MG63 (cell line): ENCODE data around the gene RIPPLY3. TPM values are rescaled to one million over a fixed set of nuclear protein-coding genes. Genes with fewer than 3 reads are reported as not detected.
"Not testable (repeated sequence)": the region's sequence is repeated elsewhere in the genome, so short reads cannot be mapped to it uniquely, and the experiment has no call there.

Experiments
- DNase-seq: peaks from one replicate; pipeline ENCODE4 v3.0.0-alpha.2; 2020
- H3K27me3 ChIP-seq: fragments of 250-450 bp; sonication (Bioruptor Pico); 2 replicates; pipeline ENCODE4 v1.5.1; 2020; ENCODE audit warnings: mild to moderate bottlenecking, moderate library complexity
- H3K36me3 ChIP-seq: fragments of 250-450 bp; sonication (Bioruptor Pico); 2 replicates; pipeline ENCODE4 v1.5.1; 2020; ENCODE audit warnings: mild to moderate bottlenecking, moderate library complexity
- H3K4me3 ChIP-seq: fragments of 250-450 bp; sonication (Bioruptor Pico); 2 replicates; pipeline ENCODE4 v1.5.1; 2020; ENCODE audit warnings: mild to moderate bottlenecking, moderate library complexity
- H3K9me3 ChIP-seq: fragments of 250-450 bp; sonication (Bioruptor Pico); 2 replicates; pipeline ENCODE4 v1.5.1; 2020; ENCODE audit warnings: mild to moderate bottlenecking, moderate library complexity
- total RNA-seq: library from RNA; depleted of rRNA; stranded (reverse); fragments of >200 nt; shearing (Covaris generic); gene quantifications from 2 replicates; pipeline ENCODE4 v1.2.3, GENCODE V29; 2014; ENCODE audit warnings: low replicate concordance

Gene RIPPLY3
- total RNA-seq, 1 experiment from 2014 or later, result 0.16 TPM

DNA sequence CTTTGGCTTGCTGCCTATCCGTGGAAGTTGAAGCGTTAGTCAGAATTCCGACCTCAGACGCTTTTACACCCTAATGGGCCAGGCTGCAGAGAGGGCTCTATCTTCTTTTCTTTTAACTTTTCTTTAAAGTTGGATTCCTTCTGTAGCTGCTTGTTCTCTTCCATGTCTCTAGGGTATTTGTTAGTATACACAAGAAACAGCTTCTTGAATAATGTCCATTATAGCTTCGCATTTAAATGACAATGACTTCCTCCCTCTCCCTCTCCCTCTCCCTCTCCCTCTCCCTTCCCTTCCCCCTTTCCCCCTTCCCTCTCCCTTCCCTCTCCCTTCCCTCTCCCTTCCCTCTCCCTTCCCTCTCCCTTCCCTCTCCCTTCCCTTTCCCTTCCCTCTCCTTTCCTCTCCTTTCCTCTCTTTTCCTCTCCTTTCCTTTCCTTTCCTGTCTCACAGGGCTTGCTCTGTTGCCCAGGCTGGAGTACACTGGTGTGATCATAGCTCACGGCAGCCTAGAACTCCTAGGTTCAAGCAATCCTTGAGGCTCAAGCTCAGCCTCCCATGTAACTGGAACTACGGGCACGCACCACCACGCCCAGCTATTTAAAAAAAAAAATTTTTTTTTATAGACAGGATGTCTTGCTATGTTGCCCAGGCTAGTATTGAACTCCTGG lies 33.0 kb downstream of the RIPPLY3 start:
- Histone ChIP-seq H3K4me3 (no peak overlapping the region), H3K36me3 (no peaks in the 10 kb centered on the region), H3K9me3 (no peaks in the 10 kb centered on the region), H3K27me3 (no peaks in the 10 kb centered on the region)
- DNase-seq, result no peak

DNA sequence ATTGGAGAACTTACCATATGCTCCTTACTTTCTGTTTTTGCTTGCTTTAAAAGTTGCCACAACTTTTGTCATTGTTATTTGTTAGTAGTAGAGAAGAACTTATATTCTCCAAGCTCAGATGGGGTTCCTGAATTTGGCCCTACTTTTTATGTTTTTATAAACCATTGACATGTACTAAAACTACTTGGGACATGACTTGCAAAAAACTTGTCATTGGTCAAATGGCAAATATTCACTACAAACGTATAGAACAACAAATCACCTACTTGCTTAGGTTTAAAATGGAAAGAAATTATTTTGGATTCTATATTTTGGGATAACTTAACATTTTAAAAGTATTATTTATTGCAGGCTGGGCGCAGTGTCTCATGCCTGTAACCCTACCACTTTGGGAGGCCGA lies 33.7 kb downstream of the RIPPLY3 start:
- no peaks in the 10 kb centered on the region for H3K36me3 ChIP-seq
- H3K4me3 ChIP-seq, result no peak overlapping the region
- H3K27me3 ChIP-seq, result no peaks in the 10 kb centered on the region
- H3K9me3 ChIP-seq, result no peaks in the 10 kb centered on the region
- no peak for DNase-seq

DNA sequence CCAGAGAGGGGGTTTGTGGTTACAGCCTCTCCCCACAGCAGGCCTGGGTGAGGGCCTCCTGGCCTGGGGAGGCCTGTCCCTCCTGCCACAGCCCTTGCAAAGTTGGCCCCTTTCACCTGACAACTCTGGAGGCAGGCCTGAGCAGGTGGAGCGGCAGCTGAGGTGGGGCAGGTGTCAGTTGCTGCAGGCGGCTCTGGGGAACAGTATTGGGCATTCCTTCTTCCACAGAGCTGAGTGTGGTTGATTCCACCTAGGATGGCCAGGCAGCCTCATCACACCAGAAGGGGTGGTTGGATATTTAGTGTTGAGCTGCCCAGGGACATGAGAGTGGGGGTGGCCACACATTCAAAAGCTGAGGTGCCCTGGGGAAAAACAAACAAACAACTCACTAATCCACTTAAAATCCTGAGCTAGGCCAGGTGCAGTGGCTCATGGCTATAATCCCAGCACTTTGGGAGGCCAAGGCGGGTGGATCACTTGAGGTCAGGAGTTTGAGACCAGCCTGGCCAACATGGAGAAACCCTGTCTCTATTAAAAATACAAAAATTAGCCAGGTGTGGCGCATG lies 35.3 kb downstream of the RIPPLY3 start:
- H3K4me3 ChIP-seq, result no peak overlapping the region
- no peaks in the 10 kb centered on the region for H3K36me3 ChIP-seq
- H3K9me3 ChIP-seq, result no peaks in the 10 kb centered on the region
- H3K27me3 ChIP-seq, result no peaks in the 10 kb centered on the region
- no peak for DNase-seq

DNA sequence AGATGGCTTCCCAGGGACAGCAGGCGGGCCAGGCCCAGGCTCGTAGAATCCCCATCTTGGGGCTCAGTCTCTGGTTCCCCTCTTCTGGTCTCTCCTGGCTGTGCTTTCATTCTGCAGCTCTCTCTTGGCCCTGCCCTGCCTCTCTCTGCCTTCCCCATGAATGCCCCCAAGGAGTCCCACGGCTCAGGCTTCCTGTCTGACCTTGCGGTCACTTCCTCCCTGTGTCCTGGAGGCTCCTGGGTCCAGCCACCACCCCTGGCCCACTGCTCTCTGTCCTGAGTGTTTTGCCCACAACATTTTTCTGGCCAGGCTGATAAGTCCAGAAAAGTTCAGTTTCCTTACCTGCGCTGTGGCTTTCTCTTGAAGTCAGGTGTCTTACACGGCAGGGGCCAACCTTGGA lies 37.3 kb downstream of the RIPPLY3 start:
- no peak for DNase-seq
- H3K9me3 ChIP-seq, result no peaks in the 10 kb centered on the region
- no peak overlapping the region for H3K4me3 ChIP-seq
- no peaks in the 10 kb centered on the region for H3K27me3 ChIP-seq
- H3K36me3 ChIP-seq, result no peaks in the 10 kb centered on the region

DNA sequence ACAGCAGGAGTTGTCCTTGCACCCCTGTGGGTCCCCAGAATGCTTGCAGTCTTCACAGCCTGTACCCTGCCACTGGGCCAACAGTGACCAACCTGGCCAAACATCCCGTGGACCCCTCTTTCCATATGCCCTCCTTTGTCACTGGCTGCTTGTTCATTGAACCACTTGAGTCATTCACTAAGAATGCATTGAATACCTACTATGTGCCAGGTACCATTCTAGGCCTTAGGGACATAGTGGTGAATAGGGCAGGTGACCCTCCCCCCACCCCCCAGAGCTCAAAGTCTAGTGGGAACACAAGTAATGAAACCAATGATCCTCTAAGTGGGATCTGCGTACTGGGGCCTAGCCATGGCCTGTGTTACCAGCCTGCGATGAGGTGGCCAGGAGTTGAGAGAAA lies 38.1 kb downstream of the RIPPLY3 start:
- no peaks in the 10 kb centered on the region for H3K9me3 ChIP-seq
- no peak overlapping the region for H3K4me3 ChIP-seq

DNA sequence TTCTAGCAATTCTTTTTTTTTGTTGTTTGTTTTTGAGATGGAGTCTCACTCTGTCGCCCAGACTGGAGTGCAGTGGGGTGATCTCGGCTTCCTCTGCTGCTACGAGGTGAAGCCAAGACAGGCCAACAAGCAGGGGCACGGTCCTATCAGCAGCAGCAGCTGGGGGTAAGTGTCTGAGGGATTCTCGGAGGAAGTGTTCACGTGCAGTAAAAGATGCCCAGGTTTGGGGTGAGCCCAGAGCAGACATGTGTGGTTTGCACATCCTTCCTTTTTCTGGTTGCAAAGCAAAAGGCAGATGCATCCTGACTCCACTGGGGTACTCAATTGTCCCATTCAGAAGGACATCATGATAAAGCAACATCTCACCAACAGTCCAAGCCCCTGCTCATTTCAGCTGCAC lies 38.6 kb downstream of the RIPPLY3 start:
- Histone ChIP-seq H3K36me3 (no peaks in the 10 kb centered on the region), H3K27me3 (no peaks in the 10 kb centered on the region), H3K9me3 (no peaks in the 10 kb centered on the region), H3K4me3 (no peak overlapping the region)
- DNase-seq, result no peak

More for the DNA sequence above, 38.1 kb downstream of the RIPPLY3 start:
- DNase-seq, result no peak
- Histone ChIP-seq H3K36me3 (no peaks in the 10 kb centered on the region), H3K27me3 (no peaks in the 10 kb centered on the region)

DNA sequence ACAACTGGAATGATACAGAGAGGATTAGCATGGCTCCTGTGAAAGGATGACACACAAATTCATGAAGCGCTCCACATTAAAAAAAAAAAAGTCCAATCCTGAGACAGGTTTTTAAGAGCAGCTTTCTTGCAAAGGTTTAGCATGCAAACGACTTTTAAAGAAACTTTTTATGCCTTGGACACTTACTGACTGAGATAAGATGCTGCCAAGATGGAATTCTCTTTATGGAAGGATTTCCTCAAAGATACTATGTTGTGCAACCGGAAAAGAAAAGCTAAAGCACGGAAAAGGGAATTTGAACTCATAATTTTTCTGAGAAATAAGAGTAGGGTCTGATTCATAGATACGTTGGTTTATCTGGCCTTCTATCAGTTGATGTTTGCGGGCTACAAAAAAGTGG lies 39.1 kb downstream of the RIPPLY3 start:
- H3K9me3 ChIP-seq, result no peaks in the 10 kb centered on the region
- no peak overlapping the region for H3K4me3 ChIP-seq
- no peaks in the 10 kb centered on the region for H3K27me3 ChIP-seq
- DNase-seq, result no peak
- no peaks in the 10 kb centered on the region for H3K36me3 ChIP-seq

DNA sequence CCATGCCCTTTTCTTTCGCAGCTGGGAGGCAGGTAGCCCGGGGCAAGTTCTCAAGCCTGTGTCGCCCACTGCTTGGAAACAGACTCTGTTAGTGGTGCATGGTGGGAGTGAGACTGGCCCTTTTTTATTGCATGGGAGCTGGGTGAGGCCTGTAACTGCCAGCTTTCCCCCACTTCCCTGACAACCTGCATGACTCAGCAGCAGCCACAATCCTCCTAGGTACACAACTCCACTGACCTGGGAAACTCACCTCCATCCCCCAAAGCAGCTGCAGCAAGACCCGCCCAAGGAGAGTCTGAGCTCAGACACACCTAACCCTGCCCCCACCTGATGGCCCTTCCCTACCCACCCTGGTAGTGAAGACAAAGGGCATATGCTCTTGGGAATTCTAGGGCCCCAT lies 40.6 kb downstream of the RIPPLY3 start:
- no peaks in the 10 kb centered on the region for H3K9me3 ChIP-seq
- H3K27me3 ChIP-seq, result no peaks in the 10 kb centered on the region
- H3K36me3 ChIP-seq, result no peaks in the 10 kb centered on the region
- no peak overlapping the region for H3K4me3 ChIP-seq
- no peak for DNase-seq

DNA sequence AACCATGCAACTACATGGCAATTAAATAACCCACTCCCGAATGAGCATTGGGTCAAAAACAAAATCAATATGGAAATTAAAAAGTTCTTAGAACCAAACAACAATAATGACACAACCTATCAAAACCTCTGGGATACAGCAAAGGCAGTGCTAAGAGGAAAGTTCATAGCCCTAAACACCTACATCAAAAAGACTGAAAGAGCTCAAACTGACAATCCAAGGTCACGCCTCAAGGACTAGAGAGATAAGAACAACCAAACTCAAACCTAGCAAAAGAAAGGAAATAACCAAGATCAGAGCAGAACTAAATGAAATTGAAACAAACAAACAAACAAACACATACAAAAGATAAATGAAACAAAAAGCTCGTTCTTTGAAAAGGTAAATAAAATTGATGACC lies 43.2 kb downstream of the RIPPLY3 start:
- H3K9me3 ChIP-seq, DNase-seq, H3K36me3 ChIP-seq, H3K4me3 ChIP-seq, H3K27me3 ChIP-seq: not testable (repeated sequence)

DNA sequence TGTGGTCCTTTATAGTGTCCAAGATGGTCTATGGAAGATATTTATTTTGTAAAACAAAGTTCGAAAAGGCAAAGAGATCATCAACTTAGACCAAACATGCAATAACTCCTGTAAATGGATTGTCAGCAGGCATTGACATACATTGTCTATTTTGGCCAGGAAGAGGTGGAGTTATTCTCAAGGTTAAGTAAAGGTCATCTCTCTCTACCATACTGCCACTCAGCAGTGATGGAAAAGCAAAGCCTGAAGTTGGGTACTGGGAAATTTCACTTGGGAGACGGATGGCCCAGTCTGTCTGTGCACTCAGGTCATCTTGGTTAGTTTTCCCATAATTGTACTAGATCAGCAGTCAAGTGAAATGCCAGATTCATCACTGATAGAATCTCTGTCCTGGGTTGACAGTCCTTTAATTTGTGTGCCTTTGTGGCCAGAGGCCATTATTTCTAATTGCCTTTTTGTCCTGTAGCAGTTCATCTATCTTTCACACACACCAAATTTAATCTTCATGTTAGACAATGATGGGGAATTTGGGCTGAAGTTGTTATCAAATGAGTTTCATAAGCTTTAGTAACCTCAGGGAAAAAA lies 48.9 kb downstream of the RIPPLY3 start:
- Histone ChIP-seq H3K4me3 (no peak overlapping the region), H3K36me3 (no peaks in the 10 kb centered on the region), H3K27me3 (no peaks in the 10 kb centered on the region), H3K9me3 (no peaks in the 10 kb centered on the region)
- no peak for DNase-seq

DNA sequence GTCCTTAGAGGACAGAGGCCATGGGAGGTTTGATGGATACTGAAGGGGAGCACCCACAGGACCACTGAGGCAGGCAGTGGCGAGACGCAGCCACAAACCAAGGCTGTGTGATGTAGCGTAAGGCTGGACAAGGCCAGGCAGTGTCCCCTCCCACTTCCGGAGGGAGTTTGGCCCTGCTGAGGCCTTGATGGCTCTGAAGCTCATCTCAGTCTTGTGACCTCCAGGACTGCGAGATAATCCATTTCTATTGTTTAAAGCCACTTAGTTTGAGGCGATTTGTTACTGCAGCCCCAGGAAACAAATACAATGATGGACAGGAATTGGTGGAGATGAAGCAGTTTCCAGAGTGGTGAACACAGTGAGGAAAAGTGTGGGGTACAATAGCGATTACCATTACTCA lies 51.1 kb downstream of the RIPPLY3 start:
- no peak for DNase-seq
- Histone ChIP-seq H3K36me3 (no peaks in the 10 kb centered on the region), H3K9me3 (no peaks in the 10 kb centered on the region), H3K27me3 (no peaks in the 10 kb centered on the region), H3K4me3 (no peak overlapping the region)

DNA sequence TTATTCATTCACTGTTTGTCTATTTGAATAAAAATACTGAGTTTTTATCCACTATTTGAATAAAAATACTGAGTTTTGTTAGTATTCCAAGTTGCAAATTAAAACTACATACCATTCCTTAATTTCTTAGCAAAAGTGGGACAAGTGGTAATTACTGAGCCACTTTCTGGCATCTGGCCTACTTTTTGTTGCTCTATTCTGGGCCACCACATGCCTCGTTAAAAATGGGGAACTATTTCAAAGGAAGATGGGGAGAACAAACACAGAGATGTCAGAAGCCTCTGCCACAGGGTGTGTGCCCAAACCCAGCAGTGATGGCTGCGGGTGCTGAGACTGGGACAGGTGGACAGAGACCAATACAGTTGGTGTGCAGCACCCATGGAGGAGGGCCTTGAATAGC lies 51.8 kb downstream of the RIPPLY3 start:
- DNase-seq, result no peak
- no peaks in the 10 kb centered on the region for H3K27me3 ChIP-seq
- no peaks in the 10 kb centered on the region for H3K36me3 ChIP-seq
- H3K4me3 ChIP-seq, result no peak overlapping the region
- no peaks in the 10 kb centered on the region for H3K9me3 ChIP-seq

DNA sequence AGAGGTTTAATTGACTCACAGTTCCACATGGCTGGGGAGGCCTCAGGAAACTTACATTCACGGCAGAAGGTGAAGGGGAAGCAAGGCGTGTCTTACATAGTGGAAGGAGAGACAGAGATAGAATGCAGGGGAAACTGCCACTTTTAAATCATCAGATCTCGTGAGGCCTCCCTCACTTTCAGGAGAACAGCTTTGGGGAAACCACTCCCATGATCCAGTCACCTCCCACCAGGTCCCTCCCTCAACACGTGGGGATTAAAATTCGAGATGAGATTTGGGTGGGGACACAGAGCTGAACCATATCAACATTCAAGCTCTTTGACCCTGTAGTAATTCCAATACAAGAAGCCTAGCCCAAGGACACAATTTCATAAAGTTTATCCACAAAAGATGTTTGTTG lies 52.7 kb downstream of the RIPPLY3 start:
- no peak for DNase-seq
- no peaks in the 10 kb centered on the region for H3K36me3 ChIP-seq
- H3K4me3 ChIP-seq, result no peak overlapping the region
- no peaks in the 10 kb centered on the region for H3K9me3 ChIP-seq
- H3K27me3 ChIP-seq, result no peaks in the 10 kb centered on the region

DNA sequence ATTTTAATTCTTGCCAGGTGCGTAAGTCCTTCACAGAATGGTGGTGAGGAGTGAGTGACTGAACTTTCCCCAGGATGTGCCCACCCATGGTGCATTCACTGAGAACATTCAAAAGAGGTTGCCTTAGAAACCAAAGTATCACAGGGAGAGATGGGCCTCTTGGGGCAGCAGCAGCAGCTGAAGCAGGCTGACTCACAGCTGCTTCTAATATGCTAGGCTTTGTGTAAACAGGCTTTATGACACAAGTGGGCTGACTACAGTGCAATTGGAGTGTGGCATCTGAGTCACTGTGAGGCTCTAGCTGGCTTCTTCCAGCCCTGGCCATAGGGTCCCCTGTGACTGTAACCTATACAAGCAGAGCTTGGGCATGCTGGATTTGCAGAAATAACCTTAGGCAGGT lies 53.8 kb downstream of the RIPPLY3 start:
- no peaks in the 10 kb centered on the region for H3K36me3 ChIP-seq
- no peaks in the 10 kb centered on the region for H3K9me3 ChIP-seq
- peak; percentile 80 for DNase-seq
- no peaks in the 10 kb centered on the region for H3K27me3 ChIP-seq
- H3K4me3 ChIP-seq, result no peak overlapping the region

DNA sequence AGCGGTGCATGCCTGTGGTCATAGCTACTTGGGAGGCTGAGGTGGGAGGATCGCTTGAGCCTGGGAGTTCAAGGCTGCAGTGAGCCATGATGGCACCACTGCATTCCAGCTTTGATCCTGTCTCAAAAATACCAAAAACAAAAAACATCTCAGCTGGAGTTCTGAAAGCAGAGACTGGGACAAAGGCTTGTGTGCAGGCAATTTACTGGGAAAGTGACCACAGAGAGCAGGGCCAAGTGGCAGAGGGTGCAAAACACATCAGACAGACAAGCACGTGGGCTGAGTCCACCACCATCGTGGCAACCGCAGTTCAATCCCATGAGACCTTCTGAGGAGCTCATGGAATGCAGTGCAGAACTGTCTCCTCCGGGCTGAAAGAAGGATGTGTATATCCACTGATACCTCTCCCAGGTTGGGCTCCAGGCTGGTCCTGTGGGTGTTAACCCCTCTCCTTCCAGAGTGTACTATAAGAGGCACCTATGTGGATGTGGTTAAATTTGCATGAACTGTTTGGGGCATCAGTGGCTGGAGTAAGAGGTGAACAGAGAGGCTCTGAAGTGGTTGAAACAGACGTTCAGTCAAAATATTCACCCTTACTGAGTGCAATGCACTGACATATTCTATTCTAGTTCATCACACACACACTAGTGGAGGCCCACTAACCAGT lies 55.6 kb downstream of the RIPPLY3 start:
- Histone ChIP-seq H3K9me3 (no peaks in the 10 kb centered on the region), H3K27me3 (no peaks in the 10 kb centered on the region), H3K4me3 (no peak overlapping the region), H3K36me3 (no peaks in the 10 kb centered on the region; the same call in 1 of the 2 replicates)
- DNase-seq, result no peak

DNA sequence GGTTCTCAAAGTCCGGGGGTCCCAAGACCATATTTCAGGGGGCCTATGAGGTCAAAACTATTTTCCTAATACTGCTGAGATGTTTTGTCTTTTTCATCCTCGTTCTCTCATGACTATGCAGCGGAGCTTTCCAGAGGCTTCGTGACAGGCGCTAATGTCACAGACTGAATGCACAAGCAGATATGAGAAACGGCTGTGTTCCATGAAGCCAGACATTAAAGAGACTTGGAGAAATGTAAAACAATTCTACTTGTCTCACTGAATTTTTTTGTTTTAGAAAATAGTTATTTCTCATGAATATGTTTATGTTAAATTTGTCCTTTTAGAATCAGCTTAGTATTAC lies 56.1 kb downstream of the RIPPLY3 start:
- no peak overlapping the region for H3K4me3 ChIP-seq
- H3K9me3 ChIP-seq, result no peaks in the 10 kb centered on the region
- DNase-seq, result no peak
- H3K27me3 ChIP-seq, result no peaks in the 10 kb centered on the region
- no peaks in the 10 kb centered on the region; the same call in 1 of the 2 replicates for H3K36me3 ChIP-seq

DNA sequence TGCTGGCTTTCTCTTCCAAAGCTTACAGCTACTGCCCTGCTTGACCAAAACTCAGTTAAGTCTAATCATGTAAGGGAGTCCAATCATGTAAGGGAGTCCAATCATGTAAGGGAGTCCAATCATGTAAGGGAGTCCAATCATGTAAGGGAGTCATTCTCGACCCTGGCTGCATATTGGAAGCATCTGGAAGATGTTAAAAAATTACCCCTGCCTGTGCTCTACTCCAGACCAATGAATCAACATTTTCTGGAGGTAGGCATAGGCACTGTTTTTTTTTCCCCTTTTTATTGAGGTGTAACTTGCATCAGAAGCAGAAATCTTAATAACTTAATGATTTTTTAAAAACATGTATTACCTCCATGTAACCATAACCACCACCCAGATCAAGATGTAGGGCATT lies 56.9 kb downstream of the RIPPLY3 start:
- Histone ChIP-seq H3K36me3 (no peaks in the 10 kb centered on the region; the same call in 1 of the 2 replicates), H3K4me3 (no peak overlapping the region), H3K27me3 (no peaks in the 10 kb centered on the region), H3K9me3 (no peaks in the 10 kb centered on the region)
- no peak for DNase-seq

DNA sequence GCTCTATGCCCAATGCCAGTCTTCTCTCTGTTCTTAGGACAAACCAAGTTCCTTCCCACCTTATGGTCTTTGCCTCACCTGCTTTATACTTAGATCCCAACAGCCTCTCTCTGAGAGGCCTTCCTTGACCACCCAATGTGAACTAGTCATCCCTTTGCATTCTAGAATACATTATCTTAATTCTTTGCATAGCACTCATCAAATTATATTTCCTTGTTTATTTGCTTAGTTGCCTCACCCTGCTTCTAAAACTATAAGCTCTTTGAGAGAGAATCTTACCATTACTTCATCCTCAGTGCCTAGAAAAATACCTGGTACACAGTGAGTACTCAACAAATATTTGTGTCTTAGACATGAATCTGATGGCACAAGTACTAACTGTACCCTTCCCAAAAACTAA lies 58.3 kb downstream of the RIPPLY3 start:
- no peaks in the 10 kb centered on the region; the same call in 1 of the 2 replicates for H3K36me3 ChIP-seq
- no peaks in the 10 kb centered on the region for H3K27me3 ChIP-seq
- DNase-seq, result no peak
- no peak overlapping the region for H3K4me3 ChIP-seq
- no peaks in the 10 kb centered on the region for H3K9me3 ChIP-seq
